NOMO-1 (cell line): ENCODE results near the gene EGR2.
A peak's percentile ranks its signal among the peaks of the same experiment; 100 is the strongest.

Experiments
- DNase-seq, 2 experiments: peaks; one replicate each; lab custom pipeline; 2025; ENCODE audit not compliant: unreplicated experiment in 2 of 2; lab: John Stamatoyannopoulos, UW

Gene EGR2

DNA sequence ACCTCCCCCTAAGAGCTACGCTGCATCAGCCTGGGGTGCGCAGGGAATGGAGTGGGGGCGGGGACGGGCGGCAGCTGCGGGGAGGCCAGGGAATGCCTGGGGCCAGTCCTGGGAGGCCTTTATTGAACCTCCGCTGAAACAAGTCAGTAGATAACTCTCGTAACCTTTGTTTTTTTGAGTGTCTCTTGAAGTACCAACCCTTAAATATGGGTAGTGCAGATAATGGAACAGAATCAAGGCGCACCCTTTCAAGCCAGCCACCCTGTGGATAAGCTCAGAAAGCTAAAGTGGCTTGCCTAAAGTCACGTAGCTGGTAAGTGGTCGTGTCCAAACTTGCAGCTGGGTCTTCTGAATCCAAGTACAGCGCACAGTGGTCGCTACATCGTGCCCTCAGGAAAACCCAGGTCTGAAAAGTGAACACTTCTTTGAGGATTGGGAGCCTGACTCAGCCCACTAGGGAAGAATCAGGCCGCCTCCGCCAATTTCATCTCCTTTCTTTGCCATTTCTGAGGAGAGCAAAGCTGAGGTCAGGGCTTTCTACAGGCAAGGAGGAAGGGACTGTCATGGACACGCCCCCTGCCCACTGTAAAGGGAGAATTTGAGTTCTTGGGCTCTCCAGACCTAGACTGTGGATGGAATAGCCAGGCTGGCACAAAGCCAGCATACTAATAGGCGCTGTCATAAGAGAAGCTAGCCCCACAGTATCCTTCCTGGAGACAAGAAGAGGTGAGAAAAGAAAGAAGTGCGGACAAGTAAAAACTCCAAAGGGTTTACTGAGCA, 3.2 kb upstream of the EGR2 start:
- DNase-seq, result no peak

DNA sequence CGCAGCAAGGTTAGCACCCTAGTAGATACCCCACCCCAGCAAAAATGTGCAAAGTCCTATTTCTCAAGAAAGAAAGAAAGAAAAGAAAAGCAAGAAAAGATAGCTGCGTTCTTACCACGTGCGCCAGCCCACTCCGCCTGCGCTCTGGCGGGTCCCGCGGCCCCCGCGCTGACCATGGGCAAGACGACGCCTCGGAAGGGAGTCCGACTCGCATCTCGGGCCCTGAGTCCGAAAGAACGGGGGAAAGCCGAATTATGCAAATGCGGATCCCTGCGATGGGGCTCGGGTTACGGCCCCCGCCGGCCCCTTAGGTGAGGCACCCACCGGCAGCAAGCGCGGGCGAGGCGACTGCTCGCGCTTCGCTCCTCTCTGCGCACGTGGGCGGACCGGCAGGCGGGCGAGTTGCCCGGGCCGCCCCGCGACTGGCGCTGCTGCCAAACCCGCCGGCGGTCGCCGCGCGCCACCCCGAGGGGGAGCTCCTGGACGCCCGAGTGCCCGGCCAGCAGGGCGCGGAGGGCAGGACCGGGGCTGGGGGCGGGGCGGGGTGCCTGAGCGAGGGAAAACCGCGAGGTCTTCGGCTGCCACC, 2.4 kb upstream of the EGR2 start:
- DNase-seq, result peak; percentile 30 to 48

DNA sequence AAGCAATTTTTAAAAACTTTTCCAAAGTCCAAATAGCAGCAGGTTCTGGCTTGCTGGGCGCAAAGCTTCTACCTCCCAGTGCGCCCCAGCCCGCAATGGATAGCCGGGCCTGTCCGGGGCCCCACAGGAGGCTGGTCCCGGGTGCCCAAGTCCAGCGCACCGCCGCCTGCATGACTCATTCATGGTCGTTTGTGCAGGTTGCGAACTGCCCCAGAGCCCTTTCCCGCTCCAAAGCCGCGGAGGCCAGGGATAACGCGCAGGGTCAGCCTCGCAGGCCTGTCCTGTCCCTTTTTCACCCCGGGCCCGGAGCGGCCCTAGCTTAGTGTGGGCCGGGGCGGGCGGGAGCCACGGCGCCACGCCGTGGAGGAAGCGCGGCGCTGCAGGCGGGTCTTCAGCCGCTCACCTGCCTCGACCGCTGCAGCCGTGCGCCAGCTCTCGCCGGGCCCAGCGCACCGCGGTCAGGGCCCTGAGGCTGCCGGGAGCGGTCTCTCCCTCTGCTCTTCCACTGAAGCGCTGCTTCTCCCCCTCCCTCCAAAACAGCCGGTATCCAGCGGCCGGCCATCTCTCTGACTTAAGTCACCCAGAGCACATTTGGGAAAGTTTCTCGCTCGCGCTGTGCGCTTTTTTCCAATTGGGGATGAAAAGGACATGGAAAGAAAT, 1.7 kb upstream of the EGR2 start:
- DNase-seq, result peak; percentile 55 to 64

DNA sequence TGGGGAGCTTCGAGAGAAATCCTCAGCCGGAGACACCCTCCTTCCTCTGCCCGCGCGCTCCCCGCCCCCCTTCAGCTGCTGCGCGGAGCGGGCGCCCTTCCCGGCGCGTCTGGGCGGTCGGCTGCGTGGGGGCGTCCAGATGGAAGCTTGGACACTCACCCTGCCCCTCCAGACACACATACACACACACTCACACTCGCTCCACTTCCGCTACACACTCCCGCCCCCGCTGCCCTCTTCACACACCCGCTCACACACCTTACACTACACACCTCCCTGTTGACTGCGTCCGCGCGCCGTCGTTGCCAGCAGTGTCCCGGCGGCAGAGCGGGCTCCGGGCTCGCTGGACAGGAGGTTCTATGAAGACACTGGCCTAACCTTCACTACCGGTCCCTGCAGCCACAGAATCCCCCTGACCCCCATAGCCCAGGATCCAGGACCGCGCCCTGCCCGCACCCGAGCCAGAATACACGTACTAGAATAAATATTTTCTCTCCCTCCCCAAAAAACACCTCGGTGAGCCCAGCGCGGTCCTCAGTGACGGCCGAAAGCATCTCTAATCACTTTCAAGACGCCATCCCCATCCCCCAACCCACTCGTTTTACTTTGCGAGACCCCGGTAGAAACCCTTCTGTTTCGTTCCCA, 1.1 kb upstream of the EGR2 start:
- no peak for DNase-seq

DNA sequence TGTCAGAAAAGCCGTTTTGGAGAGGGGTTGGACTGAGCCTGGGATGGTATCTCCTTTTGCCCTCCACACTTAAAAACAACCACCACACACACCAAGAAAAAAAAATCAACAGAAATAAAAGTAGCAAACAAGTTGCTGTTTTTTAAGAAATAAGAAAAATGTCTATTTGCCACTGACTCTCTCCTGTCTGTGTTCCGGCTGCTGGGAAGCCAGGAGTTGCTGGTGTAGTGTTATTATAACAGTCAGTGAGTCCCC, 163 bp downstream of the EGR2 start:
- DNase-seq, result no peak

DNA sequence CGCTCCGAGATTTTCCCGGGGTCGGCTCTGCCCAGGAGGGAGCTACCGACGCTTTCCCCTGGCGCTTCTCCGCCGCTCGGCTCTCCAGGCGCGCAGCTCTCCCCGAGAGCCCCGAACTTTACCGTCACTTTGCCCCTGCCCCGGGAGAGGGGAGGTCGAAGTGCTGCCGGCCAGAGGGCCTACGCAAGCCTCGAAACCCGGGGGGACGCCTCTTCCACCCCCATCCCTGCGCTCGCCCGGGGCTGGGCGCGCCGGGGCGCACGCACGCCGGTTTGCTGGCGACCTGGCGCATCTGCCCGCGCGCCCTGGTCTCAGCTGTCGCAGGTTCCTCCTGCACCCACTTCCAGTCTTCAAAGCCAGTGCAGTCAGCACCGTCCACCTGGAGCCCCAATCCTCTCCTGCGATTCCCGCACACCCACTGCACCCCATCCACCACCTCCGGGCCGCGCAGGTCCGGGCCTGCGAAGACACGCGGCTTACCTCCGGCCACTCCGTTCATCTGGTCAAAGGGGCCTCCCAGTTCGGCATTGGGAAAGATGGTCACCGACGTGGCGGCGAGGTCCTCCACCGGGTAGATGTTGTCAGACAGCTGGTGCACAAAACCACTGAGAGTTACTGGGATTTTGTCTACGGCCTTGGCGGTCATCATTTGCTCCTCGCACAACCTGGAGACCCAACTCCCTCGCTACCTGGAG, 638 bp downstream of the EGR2 start:
- no peak for DNase-seq

DNA sequence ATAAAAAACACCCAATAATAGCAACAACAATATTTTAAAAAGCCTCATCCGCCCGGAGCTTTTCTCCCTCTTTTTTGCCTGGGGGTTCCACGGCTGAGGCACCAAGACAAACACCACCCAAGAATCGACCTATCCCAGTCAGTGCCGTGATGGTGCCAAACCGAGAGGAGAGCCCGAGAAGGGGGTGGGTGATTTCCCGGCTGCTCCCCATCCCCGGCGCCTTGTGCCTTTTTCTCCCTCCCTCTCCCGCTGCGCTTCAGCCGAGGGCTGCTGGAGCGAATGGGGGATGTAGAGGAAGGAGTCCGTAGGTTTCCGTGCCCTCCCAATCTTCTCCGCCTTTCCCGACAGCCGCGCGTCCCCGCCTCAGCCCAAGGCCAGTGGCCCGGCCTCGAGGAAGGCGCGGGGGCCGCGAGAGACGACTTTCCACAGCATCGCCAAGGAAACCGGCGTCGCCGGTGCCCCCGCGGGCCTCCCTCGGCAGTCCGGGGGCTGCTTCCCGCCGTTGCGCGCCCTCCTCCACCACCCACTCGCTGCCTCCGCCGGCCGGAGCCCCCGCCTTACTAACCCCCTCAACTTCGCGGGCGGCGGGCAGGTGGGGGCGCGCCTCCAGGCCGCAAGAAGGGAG, 1.3 kb downstream of the EGR2 start:
- DNase-seq, result no peak

DNA sequence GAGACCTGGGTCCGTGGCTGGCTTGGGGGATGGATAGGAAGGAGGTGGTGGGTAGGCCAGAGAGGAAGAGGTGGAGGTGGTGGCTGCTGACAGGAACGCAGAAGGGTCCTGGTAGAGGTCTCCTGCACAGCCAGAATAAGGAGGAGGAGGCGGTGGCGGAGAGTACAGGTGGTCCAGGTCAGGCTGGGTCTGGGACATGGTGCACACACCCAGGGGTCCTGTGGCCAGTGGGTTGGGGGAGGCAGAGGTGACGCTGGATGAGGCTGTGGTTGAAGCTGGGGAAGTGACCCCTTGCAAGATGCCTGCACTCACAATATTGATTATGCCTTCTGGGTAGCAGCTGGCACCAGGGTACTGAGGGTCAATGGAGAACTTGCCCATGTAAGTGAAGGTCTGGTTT, 2.2 kb downstream of the EGR2 start:
- DNase-seq, result no peak

DNA sequence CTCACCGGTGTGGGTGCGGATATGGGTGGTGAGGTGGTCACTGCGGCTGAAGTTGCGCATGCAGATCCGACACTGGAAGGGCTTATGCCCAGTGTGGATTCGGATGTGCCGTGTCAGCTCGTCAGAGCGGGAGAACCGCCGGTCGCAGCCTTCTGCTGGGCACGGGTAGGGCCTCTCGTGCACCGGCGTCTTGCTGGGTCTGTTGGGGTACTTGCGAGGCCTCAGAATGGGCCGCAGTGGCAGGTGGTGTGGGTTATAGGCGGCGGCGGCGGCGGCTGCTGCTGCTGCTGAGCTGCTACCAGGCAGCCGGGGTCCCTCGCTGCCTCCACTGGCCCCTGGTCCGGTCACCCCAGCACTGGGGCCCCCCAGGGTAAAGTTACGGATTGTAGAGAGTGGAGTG, 2.7 kb downstream of the EGR2 start:
- DNase-seq, result no peak

DNA sequence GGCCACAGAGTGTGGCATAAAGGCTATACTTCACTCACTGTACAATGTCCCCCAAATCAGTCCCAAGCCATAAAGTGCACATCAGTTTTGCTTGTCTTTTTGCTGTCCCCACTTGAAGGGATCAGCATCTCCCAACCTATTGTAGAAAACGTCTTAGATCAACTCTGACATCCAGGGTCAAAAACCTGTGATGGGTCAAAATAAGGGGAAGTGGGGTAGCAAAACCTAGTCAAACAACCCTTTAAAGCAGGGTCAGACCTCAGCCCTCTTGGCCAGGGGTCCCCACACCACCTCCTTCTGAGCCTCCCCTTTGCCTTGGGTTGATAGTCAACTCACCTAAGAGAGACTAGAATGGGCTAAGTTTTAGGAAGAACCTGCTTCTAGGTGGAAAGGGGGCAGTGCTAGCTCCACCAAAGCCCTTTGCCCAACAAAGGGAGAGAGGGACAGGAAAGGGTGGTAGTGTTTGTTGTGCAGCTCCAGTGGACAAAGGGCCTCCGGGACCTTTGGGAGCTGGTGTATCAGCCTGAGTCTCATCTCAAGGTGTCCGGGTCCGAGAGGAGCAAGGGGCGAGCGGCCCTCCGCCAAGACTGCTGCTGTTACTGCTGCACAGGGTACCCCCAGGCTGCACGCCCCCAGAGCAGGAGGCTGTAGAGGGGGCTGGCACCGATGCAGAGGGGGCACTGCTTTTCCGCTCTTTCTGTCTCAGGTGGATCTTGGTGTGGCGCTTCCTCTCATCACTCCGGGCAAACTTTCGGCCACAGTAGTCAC, 3.3 kb downstream of the EGR2 start:
- no peak for DNase-seq

DNA sequence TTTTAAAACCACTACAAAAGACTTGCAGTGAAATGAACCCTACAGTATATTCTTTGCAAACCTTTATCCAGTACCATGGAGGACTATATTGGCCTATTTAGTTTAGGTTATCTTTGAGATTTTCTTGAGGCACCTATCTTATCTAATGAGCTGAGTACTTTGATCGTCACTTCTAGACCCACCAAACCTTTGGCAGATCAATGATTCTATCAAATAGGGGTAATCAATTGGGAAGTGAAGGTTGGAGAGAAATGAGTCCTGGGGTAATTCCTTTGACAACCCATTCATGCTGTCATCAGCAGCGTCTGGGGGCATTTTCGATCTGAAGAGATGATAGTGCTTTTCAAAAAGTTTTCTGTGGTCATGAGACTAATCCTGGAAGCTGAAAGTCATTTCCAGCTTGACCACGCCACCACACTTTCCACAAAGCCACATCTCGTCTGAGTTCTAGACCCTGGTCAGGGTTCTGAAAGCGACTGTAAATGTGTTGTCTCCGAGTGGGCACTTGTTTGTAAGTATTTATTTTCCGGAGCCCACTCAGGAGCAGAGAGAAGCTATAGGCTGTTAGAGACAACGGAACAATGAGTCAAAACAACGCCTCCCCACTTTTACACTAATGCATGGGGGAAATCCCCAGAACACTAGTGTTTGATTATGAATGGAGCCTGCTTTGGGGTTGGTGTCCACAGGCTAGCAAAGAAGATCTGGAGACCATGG, 4.8 kb downstream of the EGR2 start:
- no peak for DNase-seq

DNA sequence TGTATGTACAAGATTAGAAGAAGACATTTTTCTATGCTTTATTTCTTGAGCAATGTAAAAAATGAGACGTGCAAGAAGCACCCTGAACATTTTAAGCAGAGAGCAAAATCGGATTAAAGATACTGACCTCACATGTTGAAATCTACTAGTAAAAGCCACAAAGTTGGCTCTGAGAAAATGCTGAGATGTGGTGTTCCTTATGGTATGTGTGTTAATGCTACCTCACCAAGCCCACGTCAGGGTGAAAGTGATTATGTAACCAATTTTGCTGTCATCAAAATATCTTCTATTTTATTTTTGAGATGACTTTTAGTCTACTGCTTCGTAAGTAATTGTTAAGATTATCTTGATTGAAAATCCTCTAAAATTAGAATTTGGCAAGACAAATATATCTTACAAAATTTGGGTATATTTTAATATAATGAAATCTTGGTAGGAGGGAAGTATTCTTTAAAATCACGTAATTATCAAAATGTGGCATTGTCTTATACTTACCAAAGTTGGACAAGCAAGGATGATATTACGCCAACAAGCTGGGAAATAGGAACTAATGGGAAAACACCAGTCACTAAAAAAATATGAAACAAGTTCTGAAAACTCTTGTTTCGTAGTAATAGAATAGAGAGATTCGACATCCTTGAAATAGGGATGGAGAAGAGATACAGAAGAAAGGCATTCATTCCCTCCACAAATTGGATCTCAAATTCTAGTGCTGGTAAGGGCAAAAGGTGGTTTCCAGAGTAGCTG, 5.8 kb downstream of the EGR2 start:
- DNase-seq, result no peak

DNA sequence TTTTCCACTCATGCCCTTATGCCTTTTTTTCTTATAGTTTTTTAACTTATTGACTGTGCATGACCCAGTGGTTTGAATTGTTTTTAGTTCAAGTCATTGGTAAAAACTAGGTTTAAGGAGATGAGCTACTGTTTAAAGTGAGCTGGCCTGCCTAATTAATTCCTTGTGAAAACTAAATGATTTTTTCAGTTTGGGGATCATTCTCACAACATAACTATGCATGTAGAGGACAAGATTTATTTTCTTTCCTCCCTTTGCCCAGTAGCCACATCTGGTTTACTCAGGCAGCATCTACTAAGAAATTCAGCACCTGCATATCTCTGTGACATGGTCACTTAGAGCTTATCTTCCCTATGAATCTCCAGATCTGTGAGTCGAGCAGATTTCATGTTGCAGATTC, 9.9 kb downstream of the EGR2 start:
- DNase-seq, result no peak

DNA sequence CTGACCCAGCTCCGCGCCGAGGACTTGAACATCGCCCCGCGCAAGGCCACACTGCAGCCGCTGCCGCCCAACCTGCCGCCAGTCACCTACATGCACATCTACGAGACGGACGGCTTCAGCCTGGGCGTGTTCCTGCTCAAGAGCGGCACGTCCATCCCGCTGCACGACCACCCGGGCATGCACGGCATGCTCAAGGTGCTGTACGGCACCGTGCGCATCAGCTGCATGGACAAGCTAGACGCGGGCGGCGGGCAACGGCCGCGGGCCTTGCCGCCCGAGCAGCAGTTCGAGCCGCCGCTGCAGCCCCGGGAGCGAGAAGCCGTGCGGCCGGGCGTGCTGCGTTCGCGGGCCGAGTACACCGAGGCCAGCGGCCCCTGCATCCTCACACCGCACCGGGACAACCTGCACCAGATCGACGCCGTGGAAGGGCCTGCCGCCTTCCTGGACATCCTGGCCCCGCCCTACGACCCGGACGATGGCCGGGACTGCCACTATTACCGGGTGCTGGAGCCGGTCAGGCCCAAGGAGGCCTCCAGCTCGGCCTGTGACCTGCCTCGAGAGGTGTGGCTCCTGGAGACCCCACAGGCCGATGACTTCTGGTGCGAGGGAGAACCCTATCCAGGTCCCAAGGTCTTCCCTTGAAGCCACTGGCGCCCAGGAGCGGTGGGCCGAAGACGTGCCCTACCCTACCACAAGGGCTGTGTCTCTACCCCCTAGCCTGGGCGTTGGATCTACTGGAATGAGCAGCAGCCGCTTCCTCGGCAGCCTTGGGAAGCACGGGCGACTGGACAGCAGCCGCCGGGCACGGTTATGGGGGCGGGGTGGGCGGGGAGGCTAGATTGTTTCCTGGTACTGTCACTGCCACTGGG, 10.7 kb downstream of the EGR2 start:
- no peak for DNase-seq

DNA sequence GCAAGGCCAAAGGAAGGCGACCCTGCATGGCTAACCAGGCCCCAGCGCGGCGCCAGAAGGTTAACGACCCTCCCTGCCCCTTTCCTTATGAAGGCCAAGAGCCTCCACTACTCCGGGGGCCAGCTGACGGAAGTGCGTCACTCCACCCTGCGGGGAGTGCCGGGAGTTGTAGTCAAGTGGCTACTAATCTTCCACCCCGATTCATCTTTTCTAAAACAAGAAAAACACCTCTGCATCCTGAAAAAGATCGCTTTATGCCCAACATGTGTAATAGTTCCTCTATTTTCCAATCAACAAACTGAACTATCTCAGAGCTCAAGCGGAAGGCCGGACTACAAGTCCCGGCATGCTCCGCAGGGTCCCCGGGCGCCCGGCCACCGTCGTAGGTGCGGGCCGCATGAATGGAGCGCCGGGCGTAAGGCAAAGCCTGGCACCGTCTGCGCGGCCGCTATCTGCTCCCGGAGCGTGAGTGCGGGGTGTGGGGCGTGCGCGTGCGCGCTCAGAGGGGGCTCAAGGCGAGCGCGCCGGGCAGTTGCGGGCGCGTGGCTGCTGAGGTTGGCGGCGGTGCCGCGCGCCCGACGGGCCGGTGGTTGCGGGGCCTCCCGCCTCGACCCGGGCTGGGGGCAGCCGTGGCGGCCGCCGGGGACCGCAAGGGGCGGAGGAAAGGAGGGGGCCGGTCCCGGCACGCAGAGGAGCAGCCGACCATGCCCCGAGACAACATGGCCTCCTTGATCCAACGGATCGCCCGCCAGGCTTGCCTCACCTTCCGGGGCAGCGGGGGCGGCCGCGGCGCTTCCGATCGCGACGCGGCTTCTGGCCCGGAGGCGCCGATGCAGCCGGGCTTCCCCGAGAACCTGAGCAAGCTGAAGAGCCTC, 11.6 kb downstream of the EGR2 start, which contains the start of gene ADO:
ADO (plus strand) TSS at position 365 of the 875 bp plus-strand sequence; CDS start at position 705, 340 bp downstream.
- peak; percentile 66 to 82 for DNase-seq

DNA sequence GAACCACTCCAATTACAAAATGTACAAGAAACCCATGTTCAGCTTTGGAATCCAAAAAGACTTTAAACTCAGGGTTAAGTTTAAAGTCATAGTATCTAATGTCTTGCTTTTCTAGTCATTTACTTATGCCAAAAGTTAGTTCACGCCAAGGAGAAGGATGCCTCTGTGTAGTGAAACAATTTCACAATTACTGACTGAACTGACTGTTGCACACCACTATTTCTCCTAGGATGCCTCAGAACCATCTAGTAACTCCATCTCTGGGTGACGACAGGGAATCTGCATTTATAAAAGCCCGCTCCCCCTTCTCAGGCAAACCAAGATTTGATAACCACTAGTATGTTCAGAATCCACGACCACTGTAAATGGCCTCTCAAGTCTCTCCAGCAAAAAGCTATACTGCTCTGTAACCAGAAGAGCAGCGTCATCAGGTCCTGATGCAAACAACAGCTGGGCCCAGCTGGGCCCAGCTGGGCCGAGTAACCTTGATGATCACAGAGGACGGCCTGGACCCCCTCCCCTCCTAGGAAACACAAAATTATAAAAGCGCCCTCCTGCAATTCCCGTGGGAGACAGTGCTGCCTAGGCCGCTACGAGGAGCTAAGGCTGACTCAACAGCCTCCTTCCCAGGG, 12.3 kb downstream of the EGR2 start:
- peak; percentile 6 to 25 for DNase-seq
